ENCODE measurements around the gene GRK4.
"Not testable (repeated sequence)": the region's sequence is repeated elsewhere in the genome, so short reads cannot be mapped to it uniquely, and the experiment has no call there.

DNA sequence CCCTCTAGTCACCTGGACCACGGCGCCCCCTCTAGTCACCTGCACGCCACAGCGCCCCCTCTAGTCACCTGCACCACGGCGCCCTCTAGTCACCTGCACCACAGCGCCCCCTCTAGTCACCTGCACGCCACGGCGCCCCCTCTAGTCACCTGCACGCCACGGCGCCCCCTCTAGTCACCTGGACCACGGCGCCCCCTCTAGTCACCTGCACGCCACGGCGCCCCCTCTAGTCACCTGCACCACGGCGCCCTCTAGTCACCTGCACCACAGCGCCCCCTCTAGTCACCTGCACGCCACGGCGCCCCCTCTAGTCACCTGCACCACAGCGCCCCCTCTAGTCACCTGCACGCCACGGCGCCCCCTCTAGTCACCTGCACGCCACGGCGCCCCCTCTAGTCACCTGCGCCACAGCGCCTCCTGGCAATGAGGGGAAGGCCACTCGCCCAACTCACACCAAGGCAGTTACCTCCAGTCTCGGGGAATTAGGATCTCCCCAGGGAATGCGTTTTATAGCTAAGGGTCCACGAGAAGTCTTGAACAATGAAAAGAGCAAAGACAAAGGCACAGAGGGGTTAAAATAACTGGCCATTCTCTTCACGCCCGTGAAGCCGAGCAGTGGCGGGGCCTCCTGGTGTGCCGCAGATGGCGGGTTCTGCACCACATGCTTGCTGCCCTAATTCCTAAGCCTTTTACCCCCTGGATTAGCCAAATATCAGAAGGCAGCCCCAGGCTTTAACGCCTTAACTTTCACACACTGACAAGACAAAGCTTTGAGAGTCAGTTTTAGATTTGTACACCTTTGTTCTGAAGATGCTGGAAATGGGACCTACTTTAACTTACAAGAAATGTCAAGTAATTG lies 8.0 kb upstream of the GRK4 start:
- not testable (repeated sequence) for TF ChIP-seq CTCF, POLR2AphosphoS5 (IDR thresholded peaks at IDR 0.05)

Measured in breast epithelium (tissue), 3 donors.